H1 (cell line): ENCODE results near the gene DAZL. TPM values are rescaled to one million over a fixed set of nuclear protein-coding genes. Genes with fewer than 3 reads are reported as not detected.

Experiments
- CTCF ChIA-PET: fragments of 300-600 bp; sonication (Branson Sonifier 250); formaldehyde crosslinking; loops from one replicate; lab custom pipeline; 2021; ENCODE audit not compliant: partially characterized antibody; lab: Charles Lee
- POLR2A ChIA-PET: fragments of 300-600 bp; sonication (Branson Sonifier 250); formaldehyde crosslinking; loops from one replicate; lab custom pipeline; 2021; ENCODE audit warnings: inconsistent platforms; ENCODE audit not compliant: partially characterized antibody; lab: Charles Lee
- DNase-seq, 2 experiments: peaks; one replicate each; pipeline versions ENCODE4 v3.0.0 to v3.0.0-alpha.2; 2010 to 2022; ENCODE audit warnings: low spot score in 2 of 2, low read depth in 1 of 2, mixed read lengths in 1 of 2
- FAIRE-seq: peaks from 2 replicates; lab custom pipeline; 2011; peaks lifted over from hg19 to GRCh38; lab: Jason Lieb, UNC
- H2AFZ ChIP-seq: 2 replicates; pipeline ENCODE4 v1.8.1; 2012; ENCODE audit warnings: low read length, inconsistent platforms
- H2AK5ac ChIP-seq: 2 replicates; pipeline ENCODE4 v1.6.1; 2013; ENCODE audit warnings: low read depth, low read length
- H2BK120ac ChIP-seq: replicated peaks from 2 replicates; pipeline ENCODE3; 2013; ENCODE audit warnings: low read depth, low read length, inconsistent platforms
- H2BK12ac ChIP-seq: 2 replicates; pipeline ENCODE4 v1.6.1; 2013; ENCODE audit warnings: low read depth, low read length
- H2BK15ac ChIP-seq: 2 replicates; pipeline ENCODE4 v1.6.1; 2013; ENCODE audit warnings: low read length
- H2BK20ac ChIP-seq: 2 replicates; pipeline ENCODE4 v1.6.1; 2013; ENCODE audit warnings: low read length
- H2BK5ac ChIP-seq: 2 replicates; pipeline ENCODE4 v1.6.1; 2013; ENCODE audit warnings: low read depth, low read length
- H3K14ac ChIP-seq: 2 replicates; pipeline ENCODE4 v1.6.1; 2013; ENCODE audit warnings: inconsistent platforms; ENCODE audit not compliant: insufficient read length
- H3K18ac ChIP-seq: 2 replicates; pipeline ENCODE4 v1.6.1; 2013; ENCODE audit warnings: low read length; ENCODE audit errors: extremely low read depth
- H3K23ac ChIP-seq: 2 replicates; pipeline ENCODE4 v1.6.1; 2013; ENCODE audit warnings: inconsistent platforms; ENCODE audit not compliant: insufficient read length
- H3K23me2 ChIP-seq: 2 replicates; pipeline ENCODE4 v1.6.1; 2013; ENCODE audit warnings: low read depth, low read length
- H3K27ac ChIP-seq: 2 replicates; pipeline ENCODE4 v1.6.1; 2011; ENCODE audit warnings: low read depth, low read length, inconsistent platforms
- H3K27me3 ChIP-seq, 4 experiments: replicated peaks in 1 of 4; 1 replicate in 1 of 4; 2 replicates in 3 of 4; pipeline versions ENCODE4 v1.6.1 to v1.8.1; 2011 to 2013; ENCODE audit warnings: low read length in 3 of 4, mild to moderate bottlenecking in 3 of 4, inconsistent platforms in 2 of 4, mixed read lengths in 2 of 4, moderate library complexity in 1 of 4; ENCODE audit not compliant: control insufficient read depth in 3 of 4, insufficient read depth in 3 of 4; ENCODE audit errors: extremely low read depth in 1 of 4
- H3K36me3 ChIP-seq, 4 experiments: 2 replicates each; pipeline versions ENCODE4 v1.6.1 to v1.8.1; 2011 to 2013; ENCODE audit warnings: mild to moderate bottlenecking in 4 of 4, low read length in 3 of 4, moderate library complexity in 2 of 4, control low read depth in 1 of 4, inconsistent platforms in 1 of 4; ENCODE audit not compliant: insufficient read depth in 4 of 4, control insufficient read depth in 2 of 4
- H3K4ac ChIP-seq: replicated peaks from 2 replicates; pipeline ENCODE3; 2013; ENCODE audit warnings: low read length, low read depth, mixed read lengths, inconsistent platforms; ENCODE audit not compliant: insufficient read length
- H3K4me1 ChIP-seq, 4 experiments: replicated peaks in 1 of 4; 1 replicate in 1 of 4; 2 replicates in 3 of 4; pipeline versions ENCODE4 v1.6.1 to v1.8.1; 2011 to 2013; ENCODE audit warnings: low read length in 3 of 4, inconsistent platforms in 2 of 4, mixed read lengths in 1 of 4; ENCODE audit not compliant: insufficient read depth in 4 of 4, control insufficient read depth in 3 of 4
- H3K4me2 ChIP-seq, 2 experiments: 2 replicates each; pipeline versions ENCODE4 v1.6.1 to v1.8.1; 2011 to 2013; ENCODE audit warnings: low read depth in 2 of 2, low read length in 2 of 2, control low read depth in 1 of 2, inconsistent platforms in 1 of 2, mild to moderate bottlenecking in 1 of 2; ENCODE audit not compliant: insufficient read depth in 1 of 2
- H3K4me3 ChIP-seq, 4 experiments: fragments of 200-600, 300-600 bp in 1 of 4; sonication (generic), shearing (Covaris generic), sonication (Bioruptor Twin) in 1 of 4; 2 replicates each; pipeline versions ENCODE4 v1.5.1 to v1.8.1; 2011 to 2016; ENCODE audit warnings: low read length in 4 of 4, low read depth in 3 of 4, control low read depth in 2 of 4, inconsistent platforms in 2 of 4, mild to moderate bottlenecking in 2 of 4, mixed read lengths in 1 of 4, moderate library complexity in 1 of 4; ENCODE audit not compliant: insufficient read depth in 2 of 4; ENCODE audit errors: extremely low read depth in 1 of 4
- H3K56ac ChIP-seq: replicated peaks from 2 replicates; pipeline ENCODE3; 2013; ENCODE audit warnings: low read depth, mild to moderate bottlenecking, mixed read lengths, low read length, inconsistent platforms; ENCODE audit not compliant: insufficient read length
- H3K79me1 ChIP-seq: 2 replicates; pipeline ENCODE4 v1.6.1; 2013; ENCODE audit warnings: low read depth, low read length, control low read depth
- H3K79me2 ChIP-seq, 2 experiments: 2 replicates each; pipeline versions ENCODE4 v1.6.1 to v1.8.1; 2012 to 2013; ENCODE audit warnings: low read length in 2 of 2, mild to moderate bottlenecking in 2 of 2, inconsistent platforms in 1 of 2; ENCODE audit not compliant: insufficient read depth in 2 of 2, control insufficient read depth in 1 of 2
- H3K9ac ChIP-seq, 4 experiments: replicated peaks in 1 of 4; 1 replicate in 1 of 4; 2 replicates in 3 of 4; pipeline versions ENCODE4 v1.6.1 to v1.8.1; 2011 to 2013; ENCODE audit warnings: low read depth in 3 of 4, low read length in 3 of 4, control low read depth in 2 of 4, mild to moderate bottlenecking in 2 of 4, moderate library complexity in 2 of 4, inconsistent platforms in 1 of 4; ENCODE audit errors: extremely low read depth in 1 of 4
- H3K9me3 ChIP-seq, 2 experiments: 2 replicates each; pipeline versions ENCODE4 v1.6.1 to v1.8.1; 2012 to 2013; ENCODE audit warnings: mild to moderate bottlenecking in 2 of 2, moderate library complexity in 2 of 2, control low read depth in 1 of 2, inconsistent platforms in 1 of 2, low read depth in 1 of 2, low read length in 1 of 2, mixed read lengths in 1 of 2; ENCODE audit not compliant: insufficient read depth in 2 of 2
- H4K20me1 ChIP-seq, 2 experiments: replicated peaks in 1 of 2; 2 replicates each; pipeline versions ENCODE3 to v1.8.1; 2011 to 2013; ENCODE audit warnings: inconsistent platforms in 2 of 2, low read length in 2 of 2, mild to moderate bottlenecking in 1 of 2; ENCODE audit not compliant: insufficient read depth in 2 of 2, control insufficient read depth in 1 of 2
- H4K5ac ChIP-seq: 2 replicates; pipeline ENCODE4 v1.6.1; 2013; ENCODE audit warnings: low read length, low read depth, mixed read lengths, inconsistent platforms; ENCODE audit not compliant: insufficient read length
- H4K8ac ChIP-seq: 2 replicates; pipeline ENCODE4 v1.8.0; 2013; ENCODE audit warnings: mild to moderate bottlenecking, moderate library complexity, low read length, inconsistent platforms; ENCODE audit not compliant: insufficient read depth; ENCODE audit errors: extremely low read depth
- H4K91ac ChIP-seq: replicated peaks from 2 replicates; pipeline ENCODE3; 2013; ENCODE audit warnings: low read length, mixed read lengths, inconsistent platforms; ENCODE audit not compliant: insufficient read length
- BCL11A ChIP-seq, 2 experiments: IDR thresholded peaks; one replicate each; pipeline ENCODE4 v1.6.1; 2011; ENCODE audit warnings: low read depth in 2 of 2, low read length in 2 of 2, mild to moderate bottlenecking in 2 of 2
- CBX8 ChIP-seq: fragments of 300-800, 300-1000 bp; sonication (generic); IDR thresholded peaks from 2 replicates; pipeline ENCODE4 v1.7.1; 2016; ENCODE audit warnings: low read depth, low read length, borderline replicate concordance
- CHD1 ChIP-seq: IDR thresholded peaks from 2 replicates; pipeline ENCODE4 v1.6.1; 2012; ENCODE audit warnings: low read depth, low read length, improper control_type of control experiment
- EZH2 ChIP-seq: fragments of 200-600 bp; sonication (generic); IDR thresholded peaks from 2 replicates; pipeline ENCODE4 v1.7.1; 2012; ENCODE audit warnings: low read depth, mild to moderate bottlenecking, moderate library complexity, low read length, inconsistent platforms; ENCODE audit not compliant: severe bottlenecking
- JUND ChIP-seq: IDR thresholded peaks from 2 replicates; pipeline ENCODE4 v1.6.1; 2011; ENCODE audit warnings: mild to moderate bottlenecking, improper control_type of control experiment, low read length
- KDM4A ChIP-seq: IDR thresholded peaks from one replicate; pipeline ENCODE4 v1.7.1; 2012; ENCODE audit warnings: low read depth, mild to moderate bottlenecking, moderate library complexity, low read length, inconsistent platforms; ENCODE audit not compliant: severe bottlenecking
- POLR2A ChIP-seq, 2 experiments: IDR thresholded peaks; 1 replicate in 1 of 2; 2 replicates in 1 of 2; pipeline ENCODE4 v1.6.1; 2011; ENCODE audit warnings: low read depth in 2 of 2, low read length in 2 of 2, mild to moderate bottlenecking in 2 of 2; ENCODE audit errors: control extremely low read depth in 1 of 2
- RXRA ChIP-seq: IDR thresholded peaks from 2 replicates; pipeline ENCODE4 v1.6.1; 2011; ENCODE audit warnings: low read depth, mild to moderate bottlenecking, low read length, moderate library complexity; ENCODE audit not compliant: insufficient read depth
- SIN3A ChIP-seq, 2 experiments: IDR thresholded peaks in 1 of 2; conservative IDR thresholded peaks in 1 of 2; 2 replicates each; pipeline ENCODE4 v1.6.1; 2011 to 2012; ENCODE audit warnings: low read length in 2 of 2, improper control_type of control experiment in 1 of 2, low read depth in 1 of 2, mild to moderate bottlenecking in 1 of 2
- SIX5 ChIP-seq: IDR thresholded peaks from 2 replicates; pipeline ENCODE4 v1.6.1; 2011; ENCODE audit warnings: mild to moderate bottlenecking, low read depth, low read length
- ZNF274 ChIP-seq: IDR thresholded peaks from 2 replicates; pipeline ENCODE4 v1.7.0; 2012; ENCODE audit warnings: low read length, borderline replicate concordance; ENCODE audit errors: extremely low read depth
- WGBS, 2 experiments: shearing (Covaris generic) in 1 of 2; methylation state at CpG; one replicate each; pipeline versions ENCODE4 v1.1.6 to v1.1.7; 2013 to 2015; ENCODE audit warnings: low lambda C conversion rate in 2 of 2, mixed read lengths in 2 of 2, inconsistent platforms in 1 of 2, low coverage in 1 of 2, missing lambda C conversion rate in 1 of 2; ENCODE audit not compliant: insufficient replicate concordance in 2 of 2, insufficient coverage in 1 of 2, insufficient read length in 1 of 2; ENCODE audit errors: extremely low coverage in 1 of 2, missing lambda C conversion rate in 1 of 2; 5-methylcytosine and 5-hydroxymethylcytosine counted together
- polyA plus RNA-seq, 7 experiments: library from polyadenylated mRNA; depleted of rRNA in 3 of 7; stranded (reverse) in 5 of 7; unstranded in 2 of 7; fragments of >200 nt in 5 of 7; fragments of 200-250 nt in 2 of 7; gene quantifications; 1 replicate in 5 of 7; 2 replicates in 1 of 7; 4 replicates in 1 of 7; pipeline versions ENCODE4 v1.2.1 to v1.2.3, GENCODE V29; 2011 to 2013; ENCODE audit warnings: missing spikeins in 2 of 7, mixed read lengths in 2 of 7
- total RNA-seq: library from RNA; stranded (reverse); fragmentation: NEBNext Ultra II Directional; extraction: Animal tissue kit (Norgen Biotek cat#: 25700); gene quantifications from 2 replicates; pipeline ENCODE4 v1.2.1, GENCODE V29; 2021

The DAZL gene
- total and polyA plus RNA-seq, 2 of the 8 experiments (the other 6 are each of a cell fraction or from before 2014, with no cell fraction given): 3.4 to 5.9 TPM

- POLR2A ChIA-PET: no interaction called here
Measured at GRCh38 chr3:16568532-16568931, 36.7 kb downstream of the DAZL start.

More at GRCh38 chr3:16568532-16568931, 36.7 kb downstream of the DAZL start:
- H3K23ac ChIP-seq: no peak overlapping the region
- 84% methylated on average over 2 of the region's 2 CpGs; no CpG with 5 or more reads in 1 of the 2 experiments for WGBS, 2 experiments
- H3K27me3 ChIP-seq: no peaks in the 10 kb centered on the region
- H4K8ac ChIP-seq: no peak overlapping the region
- no peak for DNase-seq
- FAIRE-seq: no peak
- no peaks in the 10 kb centered on the region for H3K4me1 ChIP-seq
- H3K23me2 ChIP-seq: no peaks in the 10 kb centered on the region
- no peak overlapping the region for H3K4me2 ChIP-seq
- H2BK12ac ChIP-seq: no peak overlapping the region
- H2BK120ac ChIP-seq: no peak overlapping the region
- H4K91ac ChIP-seq: no peak overlapping the region
- no peaks in the 10 kb centered on the region for H3K36me3 ChIP-seq
- no peak for TF ChIP-seq ZNF274
- no peak for TF ChIP-seq KDM4A
- no peak for TF ChIP-seq EZH2
- TF ChIP-seq POLR2A (IDR thresholded peaks at IDR 0.05; ENCODE audit: control extremely low read depth in 1 of 2, low read depth in 2 of 2, low read length in 2 of 2): no peak
- TF ChIP-seq SIX5: no peak
- no peak for TF ChIP-seq CBX8
- TF ChIP-seq BCL11A (IDR thresholded peaks at IDR 0.05; ENCODE audit: low read depth in 2 of 2, low read length in 2 of 2): no peak
- no peak for TF ChIP-seq SIN3A (conservative IDR thresholded peaks at IDR 0.05 in 1 of 2, IDR thresholded peaks at IDR 0.05 in 1 of 2; ENCODE audit: low read depth in 1 of 2, low read length in 2 of 2)
- no peak for TF ChIP-seq RXRA
- no peak for TF ChIP-seq JUND
- no peak for TF ChIP-seq CHD1
- H3K4ac ChIP-seq: no peak overlapping the region
- H3K9me3 ChIP-seq: 0 out of 4 replicates have a peak, but pooled peaks cover 0 to under 1% of the 10 kb centered on the region in 2 experiments
- H4K5ac ChIP-seq: no peak overlapping the region
- no peak overlapping the region for H3K9ac ChIP-seq
- no peak overlapping the region for H3K56ac ChIP-seq
- H2BK20ac ChIP-seq: no peak overlapping the region
- H2BK5ac ChIP-seq: no peak overlapping the region
- H4K20me1 ChIP-seq: no peaks in the 10 kb centered on the region
- CTCF ChIA-PET: interaction anchor here (1.2 to 1.7 kb wide), 2 partner anchors 18 to 285 kb away, joined by 3 to 7 read pairs; no protein-coding TSS in a partner anchor
- no peak overlapping the region for H2AFZ ChIP-seq
- no peaks in the 10 kb centered on the region for H3K79me1 ChIP-seq
- H3K79me2 ChIP-seq: no peaks in the 10 kb centered on the region
- no peak overlapping the region for H3K14ac ChIP-seq
- no peak overlapping the region for H3K18ac ChIP-seq
- no peak overlapping the region for H3K4me3 ChIP-seq
- H2AK5ac ChIP-seq: no peak overlapping the region
- H2BK15ac ChIP-seq: no peak overlapping the region
- no peak overlapping the region for H3K27ac ChIP-seq
